GM21381 (cell line): ENCODE data around the gene ADAMTS8.

Experiments used
- ATAC-seq: cut with Tn5 transposase; IDR thresholded peaks from one replicate; pipeline ENCODE4 v1.9.1; 2021; ENCODE audit warnings: mild to moderate bottlenecking, moderate library complexity; ENCODE audit not compliant: unreplicated experiment

Gene ADAMTS8

GRCh38 chr11:130422251-130422995 lies 6.0 kb downstream of the ADAMTS8 start:
- no peak for ATAC-seq

DNA sequence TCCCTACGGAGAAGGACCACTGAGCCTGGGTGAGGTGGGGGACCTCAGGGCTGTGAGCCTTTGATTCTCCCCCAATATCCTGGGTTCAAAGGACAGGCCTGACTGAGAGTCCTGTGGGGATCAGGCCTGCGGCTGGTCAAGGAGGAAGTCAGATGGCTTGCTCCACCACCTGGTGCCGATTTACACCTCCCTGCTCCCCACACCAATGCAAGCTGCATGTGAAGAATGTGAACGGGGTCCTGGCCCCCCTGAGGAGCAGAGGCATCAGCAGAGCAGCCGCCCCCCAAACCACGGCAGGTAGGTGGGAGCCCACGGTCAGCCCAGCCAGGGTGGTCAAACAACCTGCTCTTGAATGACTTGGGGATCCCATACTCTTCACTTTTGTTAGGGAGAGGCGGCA lies 6.7 kb downstream of the ADAMTS8 start:
- no peak for ATAC-seq

- ATAC-seq = no peak
These were observed 7.2 kb downstream of the ADAMTS8 start for GRCh38 chr11:130421199-130421585.

- ATAC-seq = no peak
These were observed 7.8 kb downstream of the ADAMTS8 start for GRCh38 chr11:130420478-130421198.

GRCh38 chr11:130418756-130419155 lies 9.7 kb downstream of the ADAMTS8 start:
- no peak for ATAC-seq

- ATAC-seq = no peak
These were observed 10.2 kb downstream of the ADAMTS8 start for GRCh38 chr11:130418210-130418609.

DNA sequence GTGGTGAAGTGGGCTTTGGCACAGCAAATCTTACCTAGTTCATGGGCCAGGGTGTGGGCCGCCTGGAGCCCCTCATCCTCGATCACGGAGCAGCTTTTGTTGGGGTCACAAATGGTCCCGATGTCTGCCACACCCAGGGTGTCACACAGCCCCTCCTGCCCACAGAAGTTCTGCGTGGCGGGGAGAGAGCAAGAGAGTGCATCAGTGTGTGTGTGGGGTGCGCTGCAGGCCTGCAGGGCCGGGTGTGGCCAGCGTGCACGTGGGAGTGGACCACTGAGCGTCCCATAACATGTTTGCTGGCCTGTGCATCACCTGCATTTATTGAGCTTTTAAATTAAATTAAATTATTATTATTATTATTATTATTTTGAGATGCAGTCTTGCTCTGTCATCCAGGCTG lies 11.5 kb downstream of the ADAMTS8 start:
- ATAC-seq = no peak

- no peak for ATAC-seq
These were observed 11.9 kb downstream of the ADAMTS8 start for GRCh38 chr11:130416530-130416882.

DNA sequence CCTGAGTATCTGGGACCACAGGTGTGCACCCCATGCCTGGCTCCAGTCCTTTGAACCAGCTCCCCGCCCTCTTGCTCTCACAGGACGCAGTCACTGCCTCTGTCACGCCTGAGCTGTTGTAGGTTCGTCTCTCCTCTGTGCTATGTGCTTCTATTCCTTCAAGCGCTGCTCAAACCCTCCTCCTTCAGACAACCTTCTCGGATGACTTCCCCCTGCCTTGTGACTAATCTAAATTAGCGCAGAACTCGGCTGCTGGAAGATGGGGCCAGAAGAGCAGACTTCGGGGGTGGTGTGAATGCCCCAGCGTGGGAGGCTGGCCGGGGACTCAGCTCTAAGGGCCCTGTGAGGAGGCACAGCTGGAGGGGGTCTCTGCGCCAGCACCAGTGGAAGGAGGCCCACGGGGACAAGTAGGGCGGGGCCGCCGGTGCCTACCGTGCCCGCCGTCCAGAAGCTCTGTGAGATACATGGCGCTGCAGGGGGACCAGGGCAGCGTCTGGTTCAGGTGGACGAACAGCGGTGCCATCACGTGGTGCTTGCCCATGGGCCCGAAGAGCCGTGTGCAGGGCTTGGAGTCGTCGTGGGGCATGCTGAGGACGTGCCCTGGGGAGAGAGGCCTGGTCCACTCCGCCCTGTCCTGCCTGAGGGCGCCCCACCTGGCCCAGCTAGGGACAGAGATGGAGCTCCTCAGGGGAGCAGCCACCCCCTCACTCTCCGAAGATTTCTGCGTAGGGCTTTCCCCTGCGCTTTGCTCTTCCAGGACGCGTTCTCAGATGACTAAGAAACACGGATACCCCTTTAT lies 12.5 kb downstream of the ADAMTS8 start:
- no peak for ATAC-seq

DNA sequence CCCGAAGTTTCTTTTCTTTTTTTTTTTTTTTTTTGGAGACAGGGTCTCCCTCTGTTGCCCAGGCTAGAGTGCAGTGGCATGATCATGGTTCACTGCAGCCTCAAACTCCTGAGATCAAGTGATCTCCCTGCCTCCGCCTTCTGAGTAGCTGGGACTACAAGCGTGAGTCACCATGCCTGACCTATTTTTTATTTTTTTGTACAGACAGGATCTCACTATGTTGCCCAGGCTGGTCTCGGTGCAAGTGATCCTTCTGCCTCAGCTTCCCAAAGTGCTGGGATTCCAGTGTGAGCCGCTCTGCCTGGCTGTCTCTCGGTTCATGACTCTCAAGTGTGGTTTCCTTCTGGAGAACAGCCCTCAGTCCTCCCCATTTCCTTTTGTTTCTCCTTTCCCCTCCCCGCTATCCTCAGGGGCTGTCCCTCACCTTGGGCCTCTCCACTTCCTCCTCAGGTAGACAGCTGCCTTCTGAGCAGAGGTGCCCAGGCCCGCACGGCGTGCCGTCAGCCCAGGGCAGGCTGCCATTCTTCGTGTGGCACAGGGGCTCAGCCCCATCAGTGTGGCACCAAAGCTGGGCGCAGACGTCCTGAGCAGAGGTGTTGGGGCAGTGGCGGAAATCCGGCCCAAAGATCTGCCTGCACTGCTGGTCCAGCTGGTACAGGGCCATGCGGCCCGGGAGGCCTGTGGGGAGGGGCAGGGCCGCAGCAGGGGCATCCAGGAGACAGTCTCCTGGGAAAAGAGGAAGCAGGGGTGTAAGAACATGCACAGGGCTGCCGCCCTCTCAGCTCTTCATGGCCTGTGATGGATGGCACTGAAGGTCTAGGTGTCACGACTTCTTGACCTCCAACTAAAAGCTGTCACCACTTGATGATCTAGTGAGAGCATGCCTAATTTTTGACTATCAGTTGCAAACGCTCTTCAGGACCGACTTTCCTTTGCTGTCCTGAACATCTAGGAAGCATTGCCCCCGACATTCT lies 14.0 kb downstream of the ADAMTS8 start:
- no peak for ATAC-seq

DNA sequence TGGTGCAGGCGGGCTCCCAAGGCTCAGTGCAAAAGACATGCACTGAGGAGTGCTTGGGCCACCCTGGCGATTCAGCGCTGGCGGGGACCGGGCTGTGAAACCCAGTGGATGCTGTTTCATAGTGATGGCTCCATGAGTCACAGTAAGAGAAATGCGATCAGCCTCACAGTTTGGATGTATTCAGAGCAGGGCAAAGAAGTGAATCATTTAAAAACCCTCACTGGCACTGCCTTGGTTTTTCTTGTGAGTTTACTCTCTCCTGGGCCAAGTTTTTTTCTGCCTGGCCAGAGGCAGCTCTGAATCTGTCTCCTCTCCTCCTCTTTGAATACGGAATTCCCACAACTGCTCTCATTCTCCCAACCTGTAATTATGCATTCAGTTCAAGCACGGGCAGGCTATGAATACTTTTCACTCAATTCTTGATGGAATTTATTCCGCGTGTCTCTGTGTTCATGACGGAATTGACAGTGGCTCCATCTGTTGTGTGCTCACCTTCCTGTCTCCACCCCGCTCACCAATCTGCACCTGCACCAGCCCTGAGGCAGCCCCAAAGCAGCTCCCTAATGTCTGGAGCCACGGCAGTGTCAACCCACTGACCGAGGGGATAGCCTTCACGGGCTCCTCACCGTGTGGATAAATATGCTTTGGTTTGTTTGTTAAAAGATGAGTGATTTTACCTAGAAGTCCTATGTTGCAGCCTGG lies 14.9 kb downstream of the ADAMTS8 start:
- no peak for ATAC-seq

DNA sequence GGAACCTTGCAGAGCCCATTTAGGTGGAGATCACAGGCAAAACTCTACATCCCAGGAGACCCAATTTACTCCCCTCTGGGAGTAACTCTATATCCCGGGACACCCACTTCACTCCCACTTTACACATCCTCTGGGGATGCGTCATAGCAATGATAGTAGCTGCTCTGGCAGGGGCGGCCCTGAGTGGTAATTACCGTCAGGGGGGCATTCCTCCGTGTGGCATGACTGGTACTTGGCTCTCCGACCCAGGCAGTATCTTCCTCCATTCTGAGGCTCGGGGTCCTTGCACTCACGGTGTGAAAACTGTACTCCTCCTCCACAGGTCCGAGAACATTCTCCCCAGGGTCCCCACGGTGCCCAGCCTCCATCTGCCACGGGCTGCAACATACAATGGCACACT lies 17.2 kb downstream of the ADAMTS8 start:
- ATAC-seq = no peak

GRCh38 chr11:130409594-130410388 lies 18.6 kb downstream of the ADAMTS8 start:
- no peak for ATAC-seq

GRCh38 chr11:130408901-130409300 lies 19.5 kb downstream of the ADAMTS8 start:
- no peak for ATAC-seq

DNA sequence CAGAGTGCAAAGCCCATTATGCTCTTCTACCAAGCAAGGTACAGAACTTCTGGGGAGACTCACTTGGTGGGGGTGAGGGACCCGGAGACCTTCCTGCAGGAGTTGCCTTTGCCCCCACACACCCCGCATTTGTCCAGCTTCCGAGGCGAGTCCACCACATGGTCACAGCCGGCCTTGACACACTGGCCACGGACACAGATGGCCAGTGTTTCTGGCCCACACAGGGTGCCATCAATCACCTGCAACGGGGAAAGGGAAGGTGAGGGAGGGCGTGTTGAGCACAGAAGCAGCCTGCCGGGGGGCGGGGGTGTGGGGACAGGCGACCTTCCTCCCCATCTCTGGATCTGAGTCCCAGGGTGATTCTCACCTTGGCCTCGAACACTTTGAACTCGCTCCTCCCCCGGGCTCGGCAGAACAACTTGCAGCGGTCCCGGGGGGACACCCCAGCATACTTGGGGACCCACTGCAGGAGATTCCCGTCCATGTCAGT lies 20.0 kb downstream of the ADAMTS8 start:
- no peak for ATAC-seq

DNA sequence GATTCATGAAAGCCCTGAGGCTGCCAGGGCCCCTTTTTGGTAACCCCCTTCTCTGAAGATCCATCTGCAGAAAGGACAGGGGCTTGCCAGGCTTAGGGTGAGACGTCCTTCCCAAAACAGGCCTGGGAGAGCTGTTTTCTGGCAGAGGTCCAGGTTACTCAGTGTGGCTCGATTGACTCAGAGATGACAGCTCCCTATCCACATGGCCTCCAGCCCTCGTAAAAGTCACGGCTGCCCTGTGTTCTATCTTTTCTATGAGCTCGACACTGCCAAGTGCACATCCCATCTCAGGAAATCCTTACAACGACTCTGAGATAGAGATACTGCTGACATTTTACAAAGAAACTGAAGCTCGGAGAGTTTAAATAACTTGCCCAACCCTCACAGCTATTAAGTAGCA lies 20.4 kb downstream of the ADAMTS8 start:
- no peak for ATAC-seq

DNA sequence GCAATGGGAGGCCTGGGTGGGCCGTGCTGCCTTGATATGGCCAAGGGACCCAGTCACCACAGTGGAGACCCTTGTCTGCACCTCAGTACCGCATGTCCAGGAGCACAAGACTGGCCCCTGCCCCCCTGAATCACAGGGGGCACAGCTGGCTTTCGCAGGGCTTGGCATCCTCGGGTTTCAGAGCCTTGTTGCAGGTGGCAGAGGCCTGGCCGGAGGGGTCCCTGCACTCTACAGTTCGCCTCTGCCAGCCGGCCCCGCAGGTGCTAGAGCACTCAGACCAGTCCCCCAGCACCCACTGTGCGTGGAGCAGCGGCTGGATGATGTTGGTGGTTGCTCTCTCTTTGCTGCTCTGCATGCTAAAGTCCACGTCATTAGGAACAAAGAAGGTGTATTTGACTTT lies 23.0 kb downstream of the ADAMTS8 start:
- no peak for ATAC-seq

DNA sequence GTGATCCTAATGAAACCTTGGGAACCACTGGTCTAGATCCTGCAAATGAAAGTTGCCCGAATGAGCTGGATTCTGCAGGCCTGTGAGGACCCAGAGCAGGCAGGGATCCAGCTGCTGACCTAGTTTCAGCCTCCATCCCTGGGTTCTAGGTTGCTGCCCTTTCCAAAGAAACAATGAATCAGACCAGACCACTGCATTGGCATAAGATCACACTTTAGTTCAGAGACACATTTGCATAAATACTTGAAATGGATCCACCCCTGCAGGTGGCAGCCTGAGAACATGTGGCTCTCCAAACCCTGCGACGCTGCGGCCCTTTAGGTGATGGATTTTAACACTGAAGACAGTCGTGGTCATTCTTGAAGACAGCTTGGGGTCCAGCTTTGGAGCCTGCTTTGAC lies 23.7 kb downstream of the ADAMTS8 start:
- no peak for ATAC-seq

GRCh38 chr11:130403967-130404366 lies 24.4 kb downstream of the ADAMTS8 start:
- ATAC-seq = no peak
